Mesendoderm (in vitro differentiated cells): ENCODE results near the gene PRKAG1.
A peak's percentile ranks its signal among the peaks of the same experiment; 100 is the strongest.

Experiments
- DNase-seq: peaks from one replicate; pipeline ENCODE4 v3.0.0; 2013
- H2AK5ac ChIP-seq: 2 replicates; pipeline ENCODE4 v1.6.1; 2013; ENCODE audit warnings: low read length, inconsistent platforms
- H2BK120ac ChIP-seq: 2 replicates; pipeline ENCODE4 v1.6.1; 2013; ENCODE audit warnings: low read depth, mild to moderate bottlenecking, low read length, moderate library complexity, mixed read lengths
- H2BK15ac ChIP-seq: replicated peaks from 2 replicates; pipeline ENCODE4 v1.6.1; 2013; ENCODE audit warnings: low read depth, mild to moderate bottlenecking, moderate library complexity
- H2BK5ac ChIP-seq: 2 replicates; pipeline ENCODE4 v1.6.1; 2013; ENCODE audit warnings: low read length, inconsistent platforms
- H3K18ac ChIP-seq: 2 replicates; pipeline ENCODE4 v1.6.1; 2013; ENCODE audit warnings: mild to moderate bottlenecking, low read length, mixed read lengths
- H3K23ac ChIP-seq: one replicate; pipeline ENCODE4 v1.6.1; 2013; ENCODE audit warnings: low read length
- H3K27ac ChIP-seq: 2 replicates; pipeline ENCODE4 v1.5.1; 2013; ENCODE audit warnings: low read depth, mild to moderate bottlenecking, inconsistent platforms, low read length, moderate library complexity
- H3K27me3 ChIP-seq: 2 replicates; pipeline ENCODE4 v1.6.1; 2013; ENCODE audit warnings: low read length, control low read depth, mild to moderate bottlenecking, inconsistent platforms; ENCODE audit not compliant: insufficient read depth, poor library complexity
- H3K36me3 ChIP-seq: 2 replicates; pipeline ENCODE4 v1.6.1; 2013; ENCODE audit warnings: low read length, inconsistent platforms; ENCODE audit not compliant: control insufficient read depth, insufficient read depth
- H3K4ac ChIP-seq: one replicate; pipeline ENCODE4 v1.6.1; 2013; ENCODE audit warnings: low read depth, mild to moderate bottlenecking, low read length, moderate library complexity
- H3K4me1 ChIP-seq: 2 replicates; pipeline ENCODE4 v1.6.1; 2013; ENCODE audit warnings: low read depth, low read length, inconsistent platforms; ENCODE audit not compliant: control insufficient read depth
- H3K4me2 ChIP-seq: 2 replicates; pipeline ENCODE4 v1.6.1; 2013; ENCODE audit warnings: low read length
- H3K4me3 ChIP-seq: 2 replicates; pipeline ENCODE4 v1.5.1; 2013; ENCODE audit warnings: mild to moderate bottlenecking, low read length
- H3K56ac ChIP-seq: one replicate; pipeline ENCODE4 v1.6.1; 2013; ENCODE audit warnings: low read length
- H3K79me1 ChIP-seq: 2 replicates; pipeline ENCODE4 v1.6.1; 2013; ENCODE audit warnings: low read length, inconsistent platforms
- H3K79me2 ChIP-seq: 2 replicates; pipeline ENCODE4 v1.6.1; 2013; ENCODE audit warnings: mild to moderate bottlenecking, low read length; ENCODE audit not compliant: control insufficient read depth, insufficient read depth
- H3K9ac ChIP-seq: 2 replicates; pipeline ENCODE4 v1.6.1; 2013; ENCODE audit warnings: low read length, inconsistent platforms
- H4K5ac ChIP-seq: one replicate; pipeline ENCODE4 v1.6.1; 2013; ENCODE audit warnings: low read length
- H4K8ac ChIP-seq: one replicate; pipeline ENCODE4 v1.6.1; 2013; ENCODE audit warnings: low read depth, mild to moderate bottlenecking, control low read depth, low read length, moderate library complexity
- WGBS: extraction: QIAGEN DNeasy Blood & Tissue Kit; methylation state at CpG from one replicate; pipeline ENCODE4 v1.1.7; 2013; ENCODE audit warnings: low lambda C conversion rate, missing lambda C conversion rate; ENCODE audit not compliant: insufficient coverage; ENCODE audit errors: extremely low coverage; 5-methylcytosine and 5-hydroxymethylcytosine counted together

PRKAG1 gene

DNA sequence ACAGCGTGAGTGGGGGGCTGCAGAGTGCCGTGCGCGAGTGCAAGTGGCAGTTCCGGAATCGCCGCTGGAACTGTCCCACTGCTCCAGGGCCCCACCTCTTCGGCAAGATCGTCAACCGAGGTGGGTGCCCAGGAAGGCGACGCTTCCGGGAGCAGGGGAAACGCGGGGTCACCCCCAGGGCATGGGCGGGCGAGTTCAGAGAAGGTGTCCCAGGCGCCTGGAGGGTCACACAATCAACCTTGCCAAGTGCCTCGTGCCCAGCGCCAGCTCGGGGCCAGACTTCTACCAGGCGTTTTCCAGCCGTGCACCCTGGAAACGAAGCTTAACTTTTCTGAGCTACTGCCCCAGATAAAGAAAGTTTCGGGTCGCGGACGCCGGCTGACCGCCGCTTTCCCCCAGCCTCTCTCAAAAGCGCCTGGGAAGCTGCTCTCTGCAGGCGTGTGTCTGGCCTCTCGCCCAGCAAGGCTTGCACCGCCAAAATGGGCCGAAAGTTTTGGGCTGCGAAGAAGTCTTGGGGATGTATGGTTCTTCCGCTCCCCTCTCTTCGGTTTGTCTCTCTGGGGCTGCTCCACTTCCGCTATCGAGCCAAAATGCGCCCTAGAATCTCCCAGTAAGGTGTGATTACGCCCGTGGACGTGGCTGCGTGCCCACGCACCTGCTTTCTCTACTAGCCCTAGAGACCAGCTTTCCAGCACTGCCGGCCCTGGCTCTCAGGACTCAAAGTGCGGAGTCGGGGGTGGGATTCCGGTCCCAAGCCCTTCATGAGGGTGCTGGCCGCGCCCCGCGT, 38.8 kb downstream of the PRKAG1 start:
- Histone ChIP-seq H3K4me3 (no peak overlapping the region), H4K8ac (no peak overlapping the region), H2BK120ac (no peak overlapping the region), H2AK5ac (no peak overlapping the region), H4K5ac (no peak overlapping the region), H3K23ac (peak overlapping the region; percentile 24), H3K56ac (peak overlapping the region; percentile 50), H3K27me3 (peaks cover 82% of the 10 kb centered on the region), H2BK5ac (no peak overlapping the region), H3K18ac (no peak overlapping the region), H3K27ac (no peak overlapping the region), H3K4me1 (no peaks in the 10 kb centered on the region), H3K4ac (no peak overlapping the region), H3K36me3 (no peaks in the 10 kb centered on the region), H3K9ac (no peak overlapping the region), H2BK15ac (no peak overlapping the region), H3K4me2 (no peak overlapping the region), H3K79me1 (no peaks in the 10 kb centered on the region), H3K79me2 (no peaks in the 10 kb centered on the region)
- WGBS = no CpG with 5 or more reads among the region's 55 CpGs
- DNase-seq = no peak

DNA sequence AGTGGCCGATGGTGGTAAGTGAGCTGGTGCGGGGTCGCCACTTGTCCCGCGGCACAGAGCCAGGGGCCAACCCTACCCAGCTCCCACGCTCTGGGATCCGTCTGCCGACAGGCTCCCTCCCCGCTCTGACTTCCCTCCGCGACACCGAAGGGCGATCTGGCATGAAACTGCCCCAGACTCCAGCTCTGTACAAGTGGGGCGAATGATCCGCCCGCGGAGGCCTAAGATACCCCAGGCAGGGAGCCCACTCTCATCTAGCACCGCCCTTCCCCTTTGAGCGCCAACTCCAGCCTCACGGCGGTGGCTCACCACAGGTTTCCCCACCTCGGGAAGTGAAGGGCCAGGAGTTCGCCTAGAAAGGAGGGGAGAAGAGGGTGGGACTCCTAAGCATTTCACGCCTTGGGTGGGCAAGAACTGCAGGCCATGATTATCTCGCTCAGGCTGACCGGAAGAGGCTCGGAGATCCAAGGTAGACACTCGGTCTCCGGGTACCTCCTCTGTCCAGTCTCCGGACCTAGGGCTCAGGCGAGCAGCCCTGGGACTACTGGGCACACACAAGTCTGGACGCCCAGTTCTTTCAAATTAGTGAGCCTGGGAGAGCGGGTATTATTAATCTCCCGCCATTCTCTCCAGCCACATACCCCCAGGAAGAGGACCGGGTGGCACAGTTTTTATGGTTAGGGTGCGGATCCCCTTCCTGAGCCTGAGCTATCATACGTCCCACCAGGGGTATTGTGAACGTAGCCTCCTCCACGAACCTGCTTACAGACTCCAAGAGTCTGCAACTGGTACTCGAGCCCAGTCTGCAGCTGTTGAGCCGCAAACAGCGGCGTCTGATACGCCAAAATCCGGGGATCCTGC, 39.6 kb downstream of the PRKAG1 start:
- no peaks in the 10 kb centered on the region for H3K4me1 ChIP-seq
- H3K23ac ChIP-seq = peak overlapping the region; percentile 24
- no peak overlapping the region for H4K8ac ChIP-seq
- DNase-seq = no peak
- no peak overlapping the region for H4K5ac ChIP-seq
- H2AK5ac ChIP-seq = no peak overlapping the region
- H3K36me3 ChIP-seq = no peaks in the 10 kb centered on the region
- no peak overlapping the region for H3K18ac ChIP-seq
- peaks cover 77% of the 10 kb centered on the region for H3K27me3 ChIP-seq
- H2BK5ac ChIP-seq = no peak overlapping the region
- H3K9ac ChIP-seq = peak overlapping the region; percentile 40
- peak overlapping the region; percentile 64 for H3K56ac ChIP-seq
- H3K4ac ChIP-seq = no peak overlapping the region
- H3K27ac ChIP-seq = no peak overlapping the region
- H2BK120ac ChIP-seq = no peak overlapping the region
- H3K79me2 ChIP-seq = no peaks in the 10 kb centered on the region
- no peak overlapping the region for H3K4me3 ChIP-seq
- no CpG with 5 or more reads among the region's 45 CpGs for WGBS
- H3K4me2 ChIP-seq = peak overlapping the region; percentile 40
- H3K79me1 ChIP-seq = no peaks in the 10 kb centered on the region
- H2BK15ac ChIP-seq = no peak overlapping the region

DNA sequence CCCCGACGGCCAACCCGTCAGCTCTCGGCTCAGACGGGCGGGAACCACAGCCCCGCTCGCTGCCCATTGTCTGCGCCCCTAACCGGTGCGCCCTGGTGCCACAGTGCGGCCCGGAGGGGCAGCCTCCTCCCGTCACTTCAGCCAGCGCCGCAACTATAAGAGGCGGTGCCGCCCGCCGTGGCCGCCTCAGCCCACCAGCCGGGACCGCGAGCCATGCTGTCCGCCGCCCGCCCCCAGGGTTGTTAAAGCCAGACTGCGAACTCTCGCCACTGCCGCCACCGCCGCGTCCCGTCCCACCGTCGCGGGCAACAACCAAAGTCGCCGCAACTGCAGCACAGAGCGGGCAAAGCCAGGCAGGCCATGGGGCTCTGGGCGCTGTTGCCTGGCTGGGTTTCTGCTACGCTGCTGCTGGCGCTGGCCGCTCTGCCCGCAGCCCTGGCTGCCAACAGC, 40.3 kb downstream of the PRKAG1 start, which contains the start of gene WNT1:
Gene WNT1 (plus strand): TSS at position 32 of the 450 bp plus-strand sequence. CDS start 329 bp downstream, at position 361.
- no peak within 1 kb of the TSS for H3K4me3 ChIP-seq
- no peak within 1 kb of the TSS for H2BK15ac ChIP-seq
- peak within 1 kb of the TSS; percentile 40 for H3K9ac ChIP-seq
- H2AK5ac ChIP-seq = no peak within 1 kb of the TSS
- H3K4me2 ChIP-seq = peak within 1 kb of the TSS; percentile 40
- H2BK5ac ChIP-seq = no peak within 1 kb of the TSS
- no peak within 1 kb of the TSS for H3K18ac ChIP-seq
- WGBS = no CpG with 5 or more reads among the region's 45 CpGs
- H3K79me1 ChIP-seq = no peaks in the 10 kb centered on the region
- H3K4ac ChIP-seq = no peak within 1 kb of the TSS
- no peaks in the 10 kb centered on the region for H3K36me3 ChIP-seq
- H3K27me3 ChIP-seq = peaks cover 77% of the 10 kb centered on the region
- H4K5ac ChIP-seq = no peak within 1 kb of the TSS
- no peak within 1 kb of the TSS for H3K27ac ChIP-seq
- no peaks in the 10 kb centered on the region for H3K79me2 ChIP-seq
- no peak within 1 kb of the TSS for H3K23ac ChIP-seq
- no peak within 1 kb of the TSS for H4K8ac ChIP-seq
- H3K4me1 ChIP-seq = no peaks in the 10 kb centered on the region
- peak within 1 kb of the TSS; percentile 64 for H3K56ac ChIP-seq
- no peak within 1 kb of the TSS for H2BK120ac ChIP-seq
- no peak for DNase-seq

DNA sequence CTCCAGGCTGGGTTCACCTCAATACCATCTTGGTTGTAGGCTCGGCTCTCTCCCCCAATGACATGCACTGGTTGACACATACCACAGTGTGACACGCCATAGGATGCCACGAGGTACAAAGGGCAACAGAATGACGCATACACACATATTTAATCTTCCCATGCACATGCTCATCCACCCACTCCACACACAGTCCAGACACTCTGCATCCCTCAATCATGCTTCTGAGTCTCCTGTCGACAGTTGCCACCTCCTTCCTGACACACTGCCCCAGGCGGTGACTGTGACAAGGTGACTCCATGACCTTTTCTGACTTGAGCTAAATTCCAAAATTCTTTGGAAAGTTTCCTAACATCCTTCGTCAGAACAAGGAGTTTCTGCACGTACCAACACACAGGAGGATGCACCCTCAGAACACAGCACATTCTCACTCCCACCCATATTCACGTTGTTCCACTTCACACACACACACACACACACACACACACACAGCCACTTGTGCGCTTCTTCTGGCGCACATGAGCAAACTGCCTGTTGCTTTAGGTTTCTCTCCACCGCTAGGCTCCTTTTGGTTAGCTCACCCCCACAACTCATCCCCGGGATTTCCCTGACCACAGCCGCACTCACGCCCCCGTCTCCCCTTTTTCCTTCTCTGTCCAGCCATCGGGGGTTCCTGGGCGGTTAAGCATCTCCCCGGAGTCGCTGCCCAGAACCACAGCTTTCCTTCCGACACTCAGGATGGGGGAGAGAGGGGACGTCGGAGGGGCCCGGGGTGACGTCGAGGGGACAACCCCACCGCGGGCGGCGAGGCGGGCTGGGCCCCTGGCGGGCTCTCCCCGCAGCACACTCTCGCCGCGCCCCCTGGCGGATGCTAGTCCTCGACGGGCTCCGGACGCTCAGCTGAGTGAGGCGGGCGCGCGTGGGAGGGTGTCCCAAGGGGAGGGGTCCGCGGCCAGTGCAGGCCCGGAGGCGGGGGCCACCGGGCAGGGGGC, 41.0 kb downstream of the PRKAG1 start:
- Histone ChIP-seq H3K27ac (no peak overlapping the region), H4K8ac (no peak overlapping the region), H2AK5ac (no peak overlapping the region), H3K23ac (no peak overlapping the region), H3K79me2 (no peaks in the 10 kb centered on the region), H3K56ac (no peak overlapping the region), H2BK15ac (no peak overlapping the region), H3K4me3 (no peak overlapping the region), H3K36me3 (no peaks in the 10 kb centered on the region), H3K18ac (no peak overlapping the region), H3K79me1 (no peaks in the 10 kb centered on the region), H3K27me3 (peaks cover 79% of the 10 kb centered on the region), H4K5ac (no peak overlapping the region), H3K4ac (no peak overlapping the region), H3K9ac (no peak overlapping the region), H3K4me2 (no peak overlapping the region), H2BK120ac (no peak overlapping the region), H2BK5ac (no peak overlapping the region), H3K4me1 (no peaks in the 10 kb centered on the region)
- DNase-seq = no peak
- WGBS = no CpG with 5 or more reads among the region's 50 CpGs

DNA sequence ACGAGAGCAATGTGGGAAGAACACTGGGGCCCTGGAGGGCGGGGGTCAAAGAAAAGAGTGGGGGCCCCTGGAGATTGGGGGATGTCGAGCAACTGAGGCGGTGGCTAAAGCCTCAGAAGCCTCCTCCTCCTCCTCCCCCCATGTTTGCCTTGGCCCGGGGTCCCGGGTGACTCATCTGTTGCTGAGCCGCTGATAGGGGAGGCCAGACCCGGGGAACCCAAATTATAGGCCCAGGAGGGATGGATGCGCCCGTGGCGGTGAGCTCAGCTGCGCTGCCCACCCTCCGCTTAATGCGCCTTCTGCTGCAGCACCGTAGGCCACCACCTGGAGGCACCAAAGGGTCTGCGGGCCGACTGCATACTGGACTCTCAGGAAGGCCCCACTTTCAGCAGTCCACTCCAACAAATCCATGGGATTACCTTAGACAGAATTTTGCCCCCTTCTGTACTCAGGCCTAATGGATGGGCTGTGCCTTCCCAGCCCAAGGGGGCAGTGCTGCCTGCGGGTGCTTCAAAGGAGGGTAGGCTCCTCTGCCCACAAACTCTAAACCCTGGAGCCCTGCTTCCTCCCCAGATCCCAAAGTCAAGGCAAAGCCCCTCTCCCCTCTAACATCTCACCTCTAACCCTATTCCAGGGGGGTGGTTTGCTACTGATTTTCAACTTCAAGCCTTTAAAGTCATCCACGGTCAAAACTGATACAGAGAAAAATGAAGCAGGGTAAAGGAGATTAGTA, 44.5 kb downstream of the PRKAG1 start:
- Histone ChIP-seq H3K27ac (no peak overlapping the region), H3K4ac (no peak overlapping the region), H2BK15ac (no peak overlapping the region), H2BK120ac (no peak overlapping the region), H2BK5ac (no peak overlapping the region), H3K4me3 (no peak overlapping the region), H3K79me2 (no peaks in the 10 kb centered on the region), H3K4me1 (no peaks in the 10 kb centered on the region), H3K9ac (no peak overlapping the region), H3K23ac (no peak overlapping the region), H3K56ac (no peak overlapping the region), H2AK5ac (no peak overlapping the region), H3K18ac (no peak overlapping the region), H3K36me3 (no peaks in the 10 kb centered on the region), H4K5ac (no peak overlapping the region), H3K79me1 (no peaks in the 10 kb centered on the region), H3K4me2 (no peak overlapping the region), H4K8ac (no peak overlapping the region), H3K27me3 (peaks cover 73% of the 10 kb centered on the region)
- no peak for DNase-seq
- WGBS = no CpG with 5 or more reads among the region's 19 CpGs
